NCI-H187 (cell line): ENCODE results near the gene ADAMTSL1.
A peak's percentile ranks its signal among the peaks of the same experiment; 100 is the strongest.

Source experiments
- DNase-seq, 2 experiments: peaks; one replicate each; lab custom pipeline; 2025; lab: John Stamatoyannopoulos, UW

The ADAMTSL1 gene

DNA sequence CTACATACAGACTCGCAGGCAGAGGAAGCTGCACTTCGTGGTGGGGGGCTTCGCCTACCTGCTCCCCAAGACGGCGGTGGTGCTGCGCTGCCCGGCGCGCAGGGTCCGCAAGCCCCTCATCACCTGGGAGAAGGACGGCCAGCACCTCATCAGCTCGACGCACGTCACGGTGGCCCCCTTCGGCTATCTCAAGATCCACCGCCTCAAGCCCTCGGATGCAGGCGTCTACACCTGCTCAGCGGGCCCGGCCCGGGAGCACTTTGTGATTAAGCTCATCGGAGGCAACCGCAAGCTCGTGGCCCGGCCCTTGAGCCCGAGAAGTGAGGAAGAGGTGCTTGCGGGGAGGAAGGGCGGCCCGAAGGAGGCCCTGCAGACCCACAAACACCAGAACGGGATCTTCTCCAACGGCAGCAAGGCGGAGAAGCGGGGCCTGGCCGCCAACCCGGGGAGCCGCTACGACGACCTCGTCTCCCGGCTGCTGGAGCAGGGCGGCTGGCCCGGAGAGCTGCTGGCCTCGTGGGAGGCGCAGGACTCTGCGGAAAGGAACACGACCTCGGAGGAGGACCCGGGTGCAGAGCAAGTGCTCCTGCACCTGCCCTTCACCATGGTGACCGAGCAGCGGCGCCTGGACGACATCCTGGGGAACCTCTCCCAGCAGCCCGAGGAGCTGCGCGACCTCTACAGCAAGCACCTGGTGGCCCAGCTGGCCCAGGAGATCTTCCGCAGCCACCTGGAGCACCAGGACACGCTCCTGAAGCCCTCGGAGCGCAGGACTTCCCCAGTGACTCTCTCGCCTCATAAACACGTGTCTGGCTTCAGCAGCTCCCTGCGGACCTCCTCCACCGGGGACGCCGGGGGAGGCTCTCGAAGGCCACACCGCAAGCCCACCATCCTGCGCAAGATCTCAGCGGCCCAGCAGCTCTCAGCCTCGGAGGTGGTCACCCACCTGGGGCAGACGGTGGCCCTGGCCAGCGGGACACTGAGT lies 303.2 kb downstream of the ADAMTSL1 start:
- DNase-seq = no peak

DNA sequence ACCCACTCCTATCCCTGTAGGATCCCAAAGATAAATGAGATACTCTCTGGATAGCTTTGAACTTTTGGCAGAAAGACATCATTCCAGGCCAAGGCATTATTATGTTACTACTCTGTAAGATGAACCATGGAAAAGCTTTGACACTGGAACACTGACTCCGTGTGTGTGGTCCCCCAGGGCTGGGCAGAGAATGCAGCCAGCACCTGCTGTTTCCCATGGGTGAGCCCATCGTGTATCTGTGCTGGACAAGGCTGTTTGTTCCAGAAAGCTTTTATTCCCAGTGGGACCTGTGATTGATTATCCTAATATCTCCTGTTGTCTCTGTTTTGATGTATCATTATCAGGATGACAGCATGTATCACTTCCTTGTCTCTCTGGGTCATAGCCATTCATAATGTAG lies 304.2 kb downstream of the ADAMTSL1 start:
- DNase-seq = no peak

DNA sequence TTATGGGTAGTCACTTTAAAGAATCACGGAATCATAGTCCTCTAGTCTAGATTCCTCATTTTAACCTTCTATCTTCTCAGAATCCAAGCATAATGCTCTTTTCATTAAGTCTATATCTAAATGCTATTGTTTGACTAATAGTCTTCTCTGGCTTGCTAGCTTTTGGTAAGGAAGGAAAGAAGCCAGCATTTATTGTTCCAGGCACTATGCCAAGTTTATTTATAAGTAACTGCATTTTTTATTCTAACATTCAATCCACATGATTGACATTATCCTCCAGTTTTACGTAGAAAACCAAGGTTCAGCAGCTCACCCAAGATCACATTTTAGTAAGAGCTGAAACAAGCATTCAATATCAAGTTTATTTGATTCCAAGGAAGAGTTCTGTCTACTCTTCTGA lies 304.9 kb downstream of the ADAMTSL1 start:
- DNase-seq = no peak

DNA sequence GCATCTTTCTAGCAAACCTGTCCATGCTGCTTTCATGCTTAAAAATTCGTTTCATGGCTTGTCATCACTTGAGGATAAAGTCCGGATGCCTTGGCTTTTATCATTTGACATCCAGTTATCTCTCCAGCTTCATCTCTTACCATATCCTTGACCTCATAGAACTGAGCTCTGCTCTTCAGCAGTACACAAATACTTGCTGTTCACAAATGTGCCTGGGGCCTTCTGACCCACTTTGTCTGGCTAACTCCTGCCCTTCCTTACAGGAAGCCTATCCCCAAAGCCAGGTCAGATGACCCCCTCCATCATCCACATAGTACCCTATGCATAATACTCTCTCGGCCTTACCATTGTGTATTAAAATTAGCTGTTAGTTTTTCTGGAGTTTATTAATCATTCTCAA lies 310.0 kb downstream of the ADAMTSL1 start:
- DNase-seq = no peak

DNA sequence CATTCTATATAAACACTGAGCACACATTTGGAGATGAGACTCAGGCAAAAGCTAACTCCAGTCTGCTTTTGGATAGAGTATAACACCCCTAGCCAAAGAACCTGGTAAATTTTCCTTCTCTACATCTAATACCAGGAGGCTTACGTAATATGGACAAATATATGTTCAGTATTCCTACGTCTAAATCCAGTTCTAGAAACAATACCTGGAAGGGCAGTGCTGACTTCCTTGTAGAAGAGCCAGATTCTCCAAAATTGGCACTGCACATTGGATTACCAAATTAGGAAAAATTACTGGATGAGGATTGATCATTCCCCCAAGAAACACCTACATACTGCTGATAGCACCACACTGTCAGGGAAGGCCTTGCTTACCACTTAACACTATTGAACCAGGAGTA lies 311.7 kb downstream of the ADAMTSL1 start:
- DNase-seq = no peak

DNA sequence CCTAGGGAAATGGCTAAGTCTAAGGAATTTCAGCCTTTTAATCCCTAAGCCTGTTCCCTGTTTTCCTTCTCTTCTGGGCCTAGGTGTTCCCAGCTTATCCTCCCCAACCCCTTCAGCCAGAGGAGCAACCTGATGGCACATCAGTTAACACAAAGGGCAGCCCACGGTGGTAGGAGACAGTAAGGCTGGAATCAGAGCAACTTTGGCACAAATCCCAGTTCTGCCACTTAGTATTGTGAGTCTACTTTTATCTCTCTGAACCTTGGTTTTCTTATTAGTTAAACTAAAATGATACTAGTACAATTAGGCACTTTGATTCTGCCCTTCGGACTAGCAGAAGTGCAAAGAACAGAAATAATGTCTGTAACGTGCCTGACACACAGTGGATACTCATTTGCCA lies 312.2 kb downstream of the ADAMTSL1 start:
- no peak for DNase-seq

DNA sequence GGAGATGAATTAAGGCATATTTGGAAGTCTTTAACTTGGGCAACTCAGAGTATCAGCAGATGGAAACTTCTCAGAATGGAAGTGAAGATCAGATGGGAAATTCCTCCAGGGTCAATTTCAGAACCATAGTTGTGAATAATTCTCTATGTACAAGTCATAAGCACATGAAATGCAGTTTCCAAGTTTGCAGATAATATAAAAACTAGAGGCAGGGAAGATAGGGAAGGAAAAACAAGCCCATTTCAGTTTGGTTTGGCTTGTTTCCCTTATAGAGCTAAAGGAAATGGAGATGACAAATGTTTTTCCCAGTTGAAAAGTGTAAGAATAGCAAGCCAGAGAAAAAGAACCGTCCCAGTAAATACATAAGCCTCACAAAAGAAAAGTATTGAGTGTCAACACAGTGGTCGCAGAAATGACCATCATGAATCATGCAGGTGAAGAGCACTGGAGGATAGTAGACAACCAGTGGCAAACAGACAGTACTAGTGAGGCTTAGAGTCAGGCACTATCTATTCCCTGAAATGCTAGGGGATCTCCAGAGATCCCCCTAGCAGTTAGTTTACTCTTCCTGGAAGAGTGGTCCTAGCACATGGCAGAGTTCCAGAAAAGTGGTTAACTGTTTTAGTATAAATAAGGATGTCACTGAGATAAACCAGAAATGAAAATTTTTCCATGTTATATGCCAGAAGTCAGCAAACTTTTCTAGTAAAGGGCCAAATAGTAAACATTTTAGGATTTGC lies 313.1 kb downstream of the ADAMTSL1 start:
- DNase-seq = no peak

DNA sequence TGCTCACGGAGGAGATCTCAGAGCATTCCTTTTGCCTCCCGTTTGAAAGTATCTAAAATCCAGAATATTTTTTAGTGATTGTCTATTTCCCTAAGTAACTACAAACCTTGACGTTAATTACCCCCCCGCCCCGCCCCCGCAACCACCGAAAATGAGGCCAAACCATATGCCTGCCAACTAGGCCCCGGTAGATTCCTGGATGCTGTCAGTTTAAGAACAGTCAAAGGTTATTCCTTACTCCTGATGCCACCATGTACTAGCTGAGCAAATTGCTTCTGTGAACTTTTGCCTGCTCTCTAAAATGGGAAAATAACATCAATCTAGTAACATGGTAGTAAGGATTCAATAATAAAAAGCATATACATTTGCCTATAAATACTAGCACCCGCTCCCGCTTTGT lies 314.3 kb downstream of the ADAMTSL1 start:
- no peak for DNase-seq

DNA sequence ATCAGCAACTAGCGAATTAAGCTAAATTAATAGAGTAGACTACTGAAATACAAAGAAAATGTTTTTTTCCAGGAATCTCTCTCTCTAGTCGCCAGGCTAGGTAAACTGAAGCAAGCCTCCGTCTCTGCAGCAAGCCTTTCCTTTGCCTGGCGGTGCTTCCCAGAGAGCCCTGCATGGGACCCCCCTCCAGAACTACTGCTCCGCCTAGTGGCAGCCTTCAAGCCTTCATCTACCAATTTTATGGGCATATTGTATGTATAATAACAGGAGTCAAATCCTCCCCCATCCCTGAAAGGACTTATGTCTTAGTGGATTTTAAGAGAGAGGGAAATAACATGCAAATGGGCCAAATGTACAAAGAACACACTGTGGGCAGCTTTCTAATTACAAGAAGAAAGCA lies 317.1 kb downstream of the ADAMTSL1 start:
- DNase-seq = peak in 1 of 2 experiments; percentile 3

DNA sequence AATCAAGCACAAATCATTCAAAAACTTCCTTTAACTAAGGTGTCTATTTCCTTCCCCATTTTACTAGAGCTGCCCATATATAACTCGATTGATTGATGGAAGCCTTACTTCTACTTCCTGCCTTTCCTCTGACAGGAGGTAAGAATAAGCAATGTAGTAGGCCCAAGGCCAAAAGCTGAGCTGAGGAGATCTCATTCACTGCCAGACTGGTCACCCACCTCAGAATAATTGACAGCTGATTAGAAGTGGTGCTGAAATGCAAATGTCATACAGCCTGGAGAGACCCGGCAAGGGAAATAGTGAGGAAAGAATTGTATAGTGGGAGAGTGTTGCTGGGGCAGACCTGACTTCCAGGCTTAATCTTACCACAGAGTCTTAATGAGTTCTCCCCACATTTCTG lies 319.2 kb downstream of the ADAMTSL1 start:
- DNase-seq = no peak

DNA sequence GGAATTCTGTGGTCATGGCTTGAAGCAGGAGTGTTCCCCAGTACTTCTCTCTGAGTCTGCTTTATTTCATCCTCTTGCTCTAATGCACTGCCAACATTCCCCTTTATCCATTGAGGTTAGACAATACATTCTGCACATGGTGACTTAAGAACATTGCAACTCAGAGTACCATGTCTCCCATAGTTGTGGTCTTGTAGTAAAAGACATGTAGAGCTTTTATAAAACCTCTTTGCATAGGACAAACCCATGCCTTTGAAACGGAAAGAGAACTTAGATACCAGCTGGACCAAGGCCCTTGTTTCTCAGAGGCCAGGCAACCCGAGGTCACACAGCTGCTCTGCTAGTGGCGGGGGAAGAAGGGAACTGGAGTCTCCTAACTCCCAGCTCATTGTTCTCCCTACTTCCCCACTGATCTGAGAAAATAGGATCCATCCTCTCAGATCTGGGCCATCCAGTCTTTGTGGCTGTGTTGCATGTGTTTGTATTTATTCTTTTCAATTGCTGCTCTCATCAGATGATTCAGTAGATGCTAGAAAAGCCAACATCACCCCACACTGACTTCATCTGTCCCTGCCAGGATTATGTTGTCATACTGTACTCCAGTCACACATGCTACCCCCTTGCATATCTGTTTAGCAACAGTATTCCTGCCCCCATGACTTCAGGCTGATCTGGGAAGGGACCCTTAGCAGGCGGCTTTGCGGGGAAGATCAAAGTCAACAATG lies 322.2 kb downstream of the ADAMTSL1 start:
- DNase-seq = no peak

DNA sequence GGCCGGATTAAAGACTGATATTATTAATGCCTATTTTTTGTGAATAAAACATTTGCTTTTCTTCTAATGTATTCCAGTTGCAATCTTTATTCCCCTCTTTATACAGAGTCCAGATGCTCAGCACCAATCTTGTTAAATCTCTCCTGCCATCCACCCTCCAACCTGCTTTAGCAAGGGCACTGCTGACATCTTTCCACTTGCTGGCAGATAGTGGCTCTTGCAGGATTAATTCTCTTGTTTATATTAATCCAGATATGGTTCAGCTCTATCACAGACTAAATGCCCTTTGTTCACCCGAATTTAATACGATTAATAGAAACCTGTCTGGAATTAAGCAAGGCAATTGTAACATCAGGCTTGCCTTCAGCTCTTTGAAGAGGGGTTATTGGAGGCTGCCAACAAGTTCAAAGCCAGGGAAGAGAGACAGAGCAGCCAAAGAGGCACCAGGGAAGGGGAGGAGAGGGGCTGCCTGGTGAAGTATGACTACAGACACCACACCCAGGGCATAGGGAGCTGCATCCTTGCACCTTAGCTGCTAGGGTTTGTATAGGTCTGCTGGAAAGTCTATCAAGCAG lies 322.8 kb downstream of the ADAMTSL1 start:
- DNase-seq = no peak

DNA sequence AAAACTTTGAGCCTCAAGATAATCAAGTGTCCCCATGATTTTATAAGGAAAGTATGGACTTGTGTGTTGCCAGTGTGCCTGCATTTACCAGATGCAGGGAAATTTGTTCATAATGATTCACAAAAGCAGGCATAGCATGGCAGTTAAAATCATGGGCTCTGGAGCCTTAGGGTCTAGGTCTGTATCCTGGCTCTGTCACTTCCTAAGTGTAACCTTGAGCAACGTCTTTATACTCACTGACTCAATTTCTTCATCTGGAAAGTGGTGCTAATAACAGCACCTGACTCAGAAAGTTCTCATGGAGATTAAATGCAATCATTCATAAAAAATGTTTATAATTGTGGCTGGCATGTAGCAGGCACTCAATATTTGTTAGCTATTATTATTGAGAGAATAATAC lies 324.2 kb downstream of the ADAMTSL1 start:
- DNase-seq = no peak

DNA sequence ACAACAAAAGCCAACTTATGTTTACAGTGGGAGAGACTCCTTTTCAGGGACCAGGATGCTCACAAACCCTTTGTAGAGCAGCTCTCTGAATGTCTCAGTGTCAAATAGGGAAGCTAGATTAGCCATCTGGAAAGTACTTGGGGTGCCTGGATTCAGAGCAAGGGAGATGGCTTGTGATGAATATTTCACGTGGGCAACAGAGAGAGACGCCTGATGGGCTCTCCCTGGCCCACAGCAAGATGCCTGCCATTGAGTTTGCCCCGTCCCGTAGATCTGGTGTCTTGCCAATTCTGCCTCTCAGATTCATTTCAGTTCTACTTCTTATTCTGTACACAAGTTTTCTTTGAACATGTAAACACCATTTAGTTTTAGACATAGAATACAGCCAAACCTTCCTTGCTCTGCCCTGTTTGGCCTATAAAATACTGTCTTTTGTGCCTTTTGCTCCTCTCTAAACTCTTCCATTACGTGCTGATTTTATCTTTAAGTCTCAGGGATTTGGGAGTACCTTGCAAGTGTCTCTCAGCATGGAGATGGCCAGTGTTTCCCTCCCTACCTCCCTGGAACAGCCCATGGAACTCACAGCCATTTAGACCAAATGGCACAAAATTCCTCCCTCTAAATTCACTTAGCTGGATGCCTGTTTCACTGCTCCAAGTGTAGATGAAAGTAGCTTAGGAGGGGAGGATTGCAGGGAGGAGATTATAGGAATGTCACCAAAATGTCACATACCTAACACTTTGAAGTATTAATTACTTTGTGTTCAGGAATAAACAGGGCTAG lies 324.7 kb downstream of the ADAMTSL1 start:
- no peak for DNase-seq

DNA sequence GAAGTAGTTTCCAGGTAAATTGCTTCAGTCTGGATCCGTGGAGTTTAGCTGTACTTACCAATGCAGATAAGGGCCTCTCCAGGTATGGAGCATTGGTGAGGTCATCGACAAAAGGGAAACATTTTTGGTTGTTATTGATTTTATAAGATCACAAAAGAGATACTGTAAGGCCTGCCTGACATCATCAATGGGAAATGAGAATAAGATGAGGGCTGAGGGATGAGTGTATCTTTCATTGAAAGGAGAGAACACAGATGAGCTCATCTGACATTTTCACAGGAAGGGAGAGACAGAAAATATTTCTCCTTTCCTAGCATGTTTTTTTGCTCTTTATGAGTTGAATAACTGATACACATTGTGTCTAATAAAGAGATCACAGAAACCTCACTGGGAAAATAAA lies 325.5 kb downstream of the ADAMTSL1 start:
- no peak for DNase-seq

DNA sequence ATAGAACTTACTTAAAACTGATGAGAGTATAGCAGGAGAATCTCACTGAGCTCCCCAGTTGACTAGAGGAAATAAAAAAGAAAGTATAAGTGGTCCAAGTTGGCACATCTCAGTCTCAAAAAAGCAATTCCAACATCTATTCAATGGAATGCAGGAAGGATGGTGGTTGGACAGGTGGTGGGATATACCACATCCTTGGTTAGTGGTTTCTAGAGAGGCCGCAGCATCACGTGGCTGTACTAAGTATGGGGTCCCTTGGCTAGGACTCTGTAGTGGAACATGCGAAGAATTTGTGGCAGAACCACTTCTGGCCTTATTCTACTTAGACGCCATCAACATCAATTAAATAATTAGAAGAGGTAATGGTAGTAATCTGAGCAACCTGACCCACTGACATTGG lies 326.6 kb downstream of the ADAMTSL1 start:
- DNase-seq = no peak

DNA sequence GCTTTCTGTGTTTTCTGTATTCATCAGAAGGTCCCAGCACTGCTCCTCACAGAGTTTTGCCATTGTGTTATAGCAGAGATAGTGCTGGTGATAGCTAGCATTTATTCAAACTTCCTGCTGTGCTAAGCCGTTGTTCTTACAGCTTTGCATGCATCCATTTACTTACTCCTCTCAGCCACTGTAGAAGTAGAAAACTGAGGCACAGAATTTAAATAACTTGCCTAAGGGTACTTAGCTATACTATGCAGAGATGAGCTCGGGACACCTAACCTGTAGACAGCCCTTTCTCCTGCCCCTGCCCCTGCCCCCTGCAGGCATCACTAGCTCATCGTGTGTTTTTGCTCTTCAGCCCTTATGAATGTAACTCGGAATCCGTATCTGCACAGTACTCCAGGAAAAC lies 331.4 kb downstream of the ADAMTSL1 start:
- DNase-seq = no peak

DNA sequence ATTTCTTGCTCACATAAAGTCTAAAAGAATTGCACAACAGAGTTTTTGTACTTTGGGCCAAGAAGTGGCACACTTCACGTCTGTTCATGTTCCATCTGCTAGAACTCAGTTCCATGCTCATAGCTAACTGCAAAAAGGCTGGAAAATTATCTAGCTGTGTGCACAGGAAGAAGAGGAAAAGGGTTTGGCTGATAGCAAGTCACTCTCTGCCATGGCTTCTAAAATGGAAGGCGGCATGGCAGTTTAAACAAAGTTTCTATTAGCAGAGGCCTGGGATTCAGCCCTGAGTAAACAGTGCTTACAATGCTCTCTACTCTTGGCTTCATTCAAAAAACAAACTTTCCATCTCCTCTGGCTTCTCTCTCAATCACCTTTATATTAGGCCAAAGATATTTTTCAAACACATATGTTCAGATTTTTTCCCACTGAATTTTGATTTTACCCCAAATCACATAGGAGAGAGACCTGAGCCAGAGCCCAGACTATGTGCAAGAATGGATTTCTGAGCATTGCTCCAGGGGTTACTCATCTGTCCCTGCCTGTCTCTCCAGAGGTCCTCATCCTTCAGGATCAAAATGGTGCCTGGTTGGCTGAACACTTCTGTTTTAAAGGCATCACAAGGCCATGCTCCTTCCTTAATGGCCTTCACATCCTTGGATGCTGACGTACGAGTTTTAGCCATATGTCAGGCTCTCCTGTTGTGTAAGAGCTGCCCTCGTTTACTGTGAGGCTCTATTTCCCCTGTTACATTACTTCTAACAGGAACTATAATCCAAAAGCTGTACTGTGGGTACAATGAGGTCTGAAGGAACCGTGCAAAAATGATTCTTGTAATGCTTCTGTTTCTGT lies 332.5 kb downstream of the ADAMTSL1 start:
- no peak for DNase-seq

DNA sequence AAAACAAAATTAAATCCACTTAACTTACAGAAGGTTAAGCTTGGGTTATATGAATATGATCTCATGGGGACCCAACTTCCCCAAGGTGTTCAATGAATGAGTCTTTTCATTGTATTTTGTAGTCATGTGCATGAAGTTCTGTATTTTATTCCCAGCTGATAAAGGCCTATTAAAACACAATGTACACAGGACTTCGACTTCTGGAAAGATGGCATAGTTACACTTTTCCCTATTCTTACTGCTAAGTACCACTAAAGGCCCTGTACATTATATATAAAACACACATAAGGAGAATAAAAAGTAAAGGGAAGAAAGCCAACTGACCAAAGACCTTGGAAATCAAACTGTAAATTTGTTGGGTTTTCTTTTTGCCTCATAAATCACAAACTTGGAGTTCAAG lies 336.6 kb downstream of the ADAMTSL1 start:
- no peak for DNase-seq

DNA sequence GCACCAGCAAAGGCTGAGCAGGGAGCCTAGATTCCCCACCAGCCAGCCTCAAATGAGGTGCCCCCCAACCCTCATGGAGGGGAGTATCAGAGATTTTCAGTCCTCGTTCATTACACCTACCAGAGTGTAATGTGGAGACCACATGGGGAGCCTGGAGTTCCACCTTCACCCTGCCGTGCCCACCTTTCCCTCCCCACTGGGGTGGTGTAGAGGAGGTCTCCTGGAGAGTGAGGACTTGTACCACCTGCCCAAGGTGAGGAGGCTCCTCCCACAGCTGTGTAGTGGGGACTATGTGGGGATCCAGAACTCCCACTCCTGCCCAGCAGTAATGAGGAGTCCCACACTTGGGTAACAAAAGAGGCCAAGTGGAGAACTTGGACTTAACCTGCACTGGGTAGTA lies 337.2 kb downstream of the ADAMTSL1 start:
- no peak for DNase-seq
